Measurements from ENCODE around the gene PANX1.

GRCh38 chr11:94184362-94184761 is 55.7 kb downstream of the PANX1 start:
- TF ChIP-seq POLR2A (IDR thresholded peaks at IDR 0.05; ENCODE audit: low read length), result no peak
- no peak for TF ChIP-seq GATA1 (IDR thresholded peaks at IDR 0.05; ENCODE audit: low read depth, low read length)
